SU-DHL-6 (cell line): Measurements from ENCODE around the gene PAIP2B.

Experiments used
- H2AFZ ChIP-seq: fragments of 200-600 bp; sonication (generic); 2 replicates; pipeline ENCODE4 v1.6.1; 2014; ENCODE audit warnings: low read depth, mild to moderate bottlenecking, moderate library complexity, mixed read lengths, antibody characterized with exemption, low read length; ENCODE audit not compliant: severe bottlenecking
- H3F3A ChIP-seq: fragments of 200-600 bp; shearing (Covaris generic); 2 replicates; pipeline ENCODE4 v1.6.0; 2016; ENCODE audit warnings: antibody characterized with exemption, mild to moderate bottlenecking; ENCODE audit not compliant: insufficient read depth
- H3K27ac ChIP-seq: fragments of 200-600 bp; sonication (generic); 2 replicates; pipeline ENCODE4 v1.5.1; 2016; ENCODE audit warnings: low read depth, mild to moderate bottlenecking, low read length, moderate library complexity, mixed read lengths
- H3K27me3 ChIP-seq: fragments of 200-600 bp; sonication (generic), shearing (Covaris generic); 2 replicates; pipeline ENCODE4 v1.6.0; 2014; ENCODE audit warnings: mild to moderate bottlenecking, low read length
- H3K36me3 ChIP-seq: fragments of 200-600 bp; sonication (generic); 2 replicates; pipeline ENCODE4 v1.6.1; 2014; ENCODE audit warnings: mild to moderate bottlenecking, low read length, mixed read lengths
- H3K4me2 ChIP-seq: fragments of 300-600, 200-600 bp; shearing (Covaris generic), sonication (generic); 2 replicates; pipeline ENCODE4 v1.6.0; 2014; ENCODE audit warnings: low read length, low read depth, mild to moderate bottlenecking; ENCODE audit not compliant: poor library complexity, severe bottlenecking
- H3K4me3 ChIP-seq: fragments of 200-600 bp; sonication (generic); 2 replicates; pipeline ENCODE4 v1.5.1; 2014; ENCODE audit warnings: antibody characterized with exemption, low read length, mild to moderate bottlenecking, mixed read lengths; ENCODE audit not compliant: insufficient read depth, poor library complexity, severe bottlenecking
- H3K79me2 ChIP-seq: fragments of 200-600 bp; sonication (generic); 2 replicates; pipeline ENCODE4 v1.6.1; 2014; ENCODE audit warnings: mild to moderate bottlenecking, low read length, moderate library complexity; ENCODE audit not compliant: insufficient read depth
- H3K9ac ChIP-seq: fragments of 200-600 bp; sonication (generic); 2 replicates; pipeline ENCODE4 v1.7.0; 2014; ENCODE audit warnings: mild to moderate bottlenecking, low read length
- H3K9me2 ChIP-seq: fragments of 200-600 bp; sonication (generic); replicated peaks from 2 replicates; pipeline ENCODE4 v1.6.1; 2014; ENCODE audit warnings: low read length; ENCODE audit not compliant: insufficient read depth
- H3K9me3 ChIP-seq: fragments of 200-600 bp; sonication (generic); 2 replicates; pipeline ENCODE4 v1.6.1; 2014; ENCODE audit warnings: low read length, mixed read lengths; ENCODE audit not compliant: insufficient read depth
- H4K20me1 ChIP-seq: fragments of 200-600 bp; sonication (generic); 2 replicates; pipeline ENCODE4 v1.6.1; 2014; ENCODE audit warnings: low read depth, mild to moderate bottlenecking, antibody characterized with exemption, low read length, moderate library complexity, mixed read lengths
- EZH2phosphoT487 ChIP-seq: fragments of 200-600 bp; sonication (generic), shearing (Covaris generic); conservative IDR thresholded peaks from 2 replicates; pipeline ENCODE4 v1.6.1; 2018; ENCODE audit warnings: mild to moderate bottlenecking, antibody characterized with exemption, low read length, moderate library complexity, mixed read lengths
- TF ChIP-seq, protein P1 (sequence below): fragments of 200-600 bp; sonication (generic); IDR thresholded peaks from one replicate; pipeline ENCODE4 v1.5.1; 2017; ENCODE audit warnings: antibody characterized with exemption, mild to moderate bottlenecking, low read length, moderate library complexity; ENCODE audit not compliant: insufficient read depth, poor library complexity, severe bottlenecking

PAIP2B gene

DNA sequence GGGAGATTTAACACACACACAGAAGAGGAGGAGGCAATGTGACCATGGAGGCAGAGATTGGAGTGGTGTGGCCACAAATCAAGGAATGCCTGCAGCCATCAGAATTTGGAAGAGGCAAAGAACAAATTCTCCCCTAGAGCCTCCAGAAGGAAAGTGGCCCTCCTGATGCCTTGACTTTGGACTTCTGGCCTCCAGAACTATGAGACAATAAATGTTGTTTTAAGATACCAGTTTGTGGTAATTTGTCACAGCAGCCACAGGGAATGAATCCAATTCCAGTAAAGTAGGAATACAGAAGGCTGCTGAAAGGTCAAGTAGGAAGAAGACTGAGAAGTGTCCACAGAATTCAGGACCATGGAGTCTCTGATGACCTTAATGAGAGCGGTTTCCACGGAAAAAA lies 18.1 kb downstream of the PAIP2B start:
- TF ChIP-seq, protein P1, sequence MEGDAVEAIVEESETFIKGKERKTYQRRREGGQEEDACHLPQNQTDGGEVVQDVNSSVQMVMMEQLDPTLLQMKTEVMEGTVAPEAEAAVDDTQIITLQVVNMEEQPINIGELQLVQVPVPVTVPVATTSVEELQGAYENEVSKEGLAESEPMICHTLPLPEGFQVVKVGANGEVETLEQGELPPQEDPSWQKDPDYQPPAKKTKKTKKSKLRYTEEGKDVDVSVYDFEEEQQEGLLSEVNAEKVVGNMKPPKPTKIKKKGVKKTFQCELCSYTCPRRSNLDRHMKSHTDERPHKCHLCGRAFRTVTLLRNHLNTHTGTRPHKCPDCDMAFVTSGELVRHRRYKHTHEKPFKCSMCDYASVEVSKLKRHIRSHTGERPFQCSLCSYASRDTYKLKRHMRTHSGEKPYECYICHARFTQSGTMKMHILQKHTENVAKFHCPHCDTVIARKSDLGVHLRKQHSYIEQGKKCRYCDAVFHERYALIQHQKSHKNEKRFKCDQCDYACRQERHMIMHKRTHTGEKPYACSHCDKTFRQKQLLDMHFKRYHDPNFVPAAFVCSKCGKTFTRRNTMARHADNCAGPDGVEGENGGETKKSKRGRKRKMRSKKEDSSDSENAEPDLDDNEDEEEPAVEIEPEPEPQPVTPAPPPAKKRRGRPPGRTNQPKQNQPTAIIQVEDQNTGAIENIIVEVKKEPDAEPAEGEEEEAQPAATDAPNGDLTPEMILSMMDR, result no peak
- TF ChIP-seq EZH2phosphoT487, result no peak
- Histone ChIP-seq H3K27me3 (no peaks in the 10 kb centered on the region), H3K4me3 (no peak overlapping the region), H2AFZ (no peak overlapping the region), H3F3A (no peaks in the 10 kb centered on the region), H3K36me3 (no peaks in the 10 kb centered on the region), H3K79me2 (no peaks in the 10 kb centered on the region), H3K4me2 (no peak overlapping the region), H3K9ac (no peak overlapping the region), H4K20me1 (no peaks in the 10 kb centered on the region), H3K9me2 (no peaks in the 10 kb centered on the region), H3K27ac (no peak overlapping the region), H3K9me3 (no peaks in the 10 kb centered on the region)

DNA sequence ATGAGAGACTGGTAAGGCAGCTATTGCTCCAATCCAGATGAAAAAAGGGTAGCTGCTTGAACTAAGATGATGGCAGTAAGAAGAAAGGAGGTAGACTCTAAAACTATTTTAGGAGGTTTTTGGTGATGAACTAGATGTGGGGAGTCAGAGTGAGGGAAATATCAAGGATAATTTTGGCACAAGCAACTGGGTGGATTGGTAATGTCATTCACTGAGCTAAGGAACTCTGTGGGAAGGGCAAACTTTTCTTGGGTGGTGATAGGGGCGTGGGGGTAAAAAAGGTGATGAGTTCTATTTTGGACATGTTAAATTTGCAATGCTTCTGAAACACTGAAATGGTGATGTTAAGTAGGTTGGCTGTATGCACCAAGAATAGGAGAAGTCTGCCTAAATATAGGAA lies 19.3 kb downstream of the PAIP2B start:
- Histone ChIP-seq H3K9me3 (no peaks in the 10 kb centered on the region), H3K4me3 (no peak overlapping the region), H3K9me2 (no peaks in the 10 kb centered on the region), H3K4me2 (no peak overlapping the region), H3K9ac (no peak overlapping the region), H3K27ac (no peak overlapping the region), H3K79me2 (no peaks in the 10 kb centered on the region), H3F3A (no peaks in the 10 kb centered on the region), H3K36me3 (no peaks in the 10 kb centered on the region), H2AFZ (no peak overlapping the region), H3K27me3 (no peaks in the 10 kb centered on the region), H4K20me1 (no peaks in the 10 kb centered on the region)
- TF ChIP-seq, protein P1, result no peak
- TF ChIP-seq EZH2phosphoT487, result no peak

DNA sequence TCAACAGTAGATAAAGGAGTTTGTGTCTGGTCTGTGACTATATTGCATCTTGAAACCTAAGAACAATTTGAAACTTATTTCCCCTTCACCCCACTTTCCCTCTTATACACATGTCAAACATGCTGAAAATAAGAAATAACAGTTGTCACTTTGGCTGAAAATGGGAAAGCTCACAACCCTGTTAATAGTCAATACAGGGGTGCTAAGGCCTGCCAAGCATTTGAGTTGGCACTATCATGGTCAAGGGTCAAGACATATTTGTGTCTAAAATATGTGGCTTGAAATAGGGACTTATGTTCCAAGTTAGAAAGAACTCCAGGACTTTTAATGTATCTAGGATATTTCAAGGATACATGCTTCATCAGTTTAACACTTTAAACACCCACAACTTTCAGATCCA lies 20.6 kb downstream of the PAIP2B start:
- no peak overlapping the region for H2AFZ ChIP-seq
- H3K9me3 ChIP-seq, result no peaks in the 10 kb centered on the region
- H4K20me1 ChIP-seq, result no peaks in the 10 kb centered on the region
- no peaks in the 10 kb centered on the region for H3K27me3 ChIP-seq
- H3K9ac ChIP-seq, result no peak overlapping the region
- no peaks in the 10 kb centered on the region for H3F3A ChIP-seq
- H3K4me2 ChIP-seq, result no peak overlapping the region
- H3K4me3 ChIP-seq, result no peak overlapping the region
- no peak for TF ChIP-seq EZH2phosphoT487
- TF ChIP-seq, protein P1, result no peak
- no peaks in the 10 kb centered on the region for H3K36me3 ChIP-seq
- no peak overlapping the region for H3K27ac ChIP-seq
- no peaks in the 10 kb centered on the region for H3K79me2 ChIP-seq
- no peaks in the 10 kb centered on the region for H3K9me2 ChIP-seq

DNA sequence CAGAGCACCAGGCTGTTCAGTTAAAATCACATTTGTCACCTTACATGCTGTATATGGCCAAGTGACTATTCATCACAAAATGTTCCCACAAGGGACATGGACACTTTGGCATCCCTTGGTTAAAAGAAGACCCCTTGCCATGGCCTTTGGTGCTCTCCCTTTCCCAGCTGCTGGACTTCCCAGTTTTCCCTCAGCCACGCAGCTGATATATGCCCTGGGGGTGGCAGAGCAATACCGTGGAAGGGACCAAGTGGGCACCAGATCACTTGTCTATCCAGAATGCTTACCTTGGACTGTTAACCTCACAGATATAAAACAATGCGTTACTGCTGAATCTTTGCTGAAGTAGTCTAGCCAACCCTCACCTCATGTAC lies 35.3 kb downstream of the PAIP2B start:
- Histone ChIP-seq H3K4me2 (no peak overlapping the region), H4K20me1 (no peaks in the 10 kb centered on the region), H3K4me3 (no peak overlapping the region), H3K27ac (no peak overlapping the region), H2AFZ (no peak overlapping the region), H3K79me2 (no peaks in the 10 kb centered on the region), H3F3A (no peaks in the 10 kb centered on the region), H3K9ac (no peak overlapping the region), H3K27me3 (no peaks in the 10 kb centered on the region), H3K9me3 (no peaks in the 10 kb centered on the region), H3K9me2 (no peaks in the 10 kb centered on the region), H3K36me3 (no peaks in the 10 kb centered on the region)
- TF ChIP-seq EZH2phosphoT487, result no peak
- TF ChIP-seq, protein P1, result no peak
